NCI-H2196 treated with DMSO at 0.1 percent for 48 hours (cell line): ENCODE results near the gene MCTP1.
A peak's percentile ranks its signal among the peaks of the same experiment; 100 is the strongest.
"Not testable (repeated sequence)": the region's sequence is repeated elsewhere in the genome, so short reads cannot be mapped to it uniquely, and the experiment has no call there.

ENCODE experiments used
- DNase-seq: peaks from one replicate; lab custom pipeline; 2025; ENCODE audit not compliant: unreplicated experiment; lab: John Stamatoyannopoulos, UW

The MCTP1 gene

DNA sequence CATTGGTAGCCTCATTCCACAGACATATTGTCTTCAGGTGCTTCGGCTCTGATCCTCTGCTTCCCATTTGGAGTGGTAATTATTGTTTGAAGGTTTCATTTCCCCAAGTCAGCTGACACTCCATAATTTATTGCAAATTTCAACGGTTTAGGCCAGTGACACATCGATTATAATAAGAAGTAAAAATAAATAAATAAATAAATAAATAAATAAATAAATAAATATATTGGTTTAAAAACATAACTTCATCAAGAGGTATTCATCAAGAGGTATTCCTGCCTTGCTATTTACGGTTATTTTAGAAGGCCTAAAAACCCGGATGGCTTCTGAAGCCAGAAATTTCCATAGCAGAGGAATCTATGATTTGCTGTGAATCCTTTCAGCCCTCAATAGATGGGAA, 393.3 kb downstream of the MCTP1 start:
- DNase-seq, result no peak

DNA sequence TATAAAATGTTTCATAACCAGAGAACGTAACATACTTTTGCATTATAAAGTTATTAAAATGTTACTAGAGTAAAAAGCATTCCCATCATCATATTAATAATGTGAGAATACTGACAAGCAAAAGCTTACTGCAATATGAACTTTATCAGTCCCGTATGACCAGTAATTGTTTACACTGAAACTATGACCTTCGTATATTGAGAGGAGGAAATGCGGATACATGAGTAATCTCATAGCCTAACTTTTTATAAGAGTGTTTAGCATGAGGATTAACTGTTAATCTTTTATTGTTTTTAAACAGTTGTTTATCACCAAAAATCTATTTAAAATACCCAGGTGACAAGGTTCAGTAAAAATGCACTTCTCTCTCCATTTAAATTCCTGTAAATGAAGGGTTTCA, 394.0 kb downstream of the MCTP1 start:
- DNase-seq, result no peak

DNA sequence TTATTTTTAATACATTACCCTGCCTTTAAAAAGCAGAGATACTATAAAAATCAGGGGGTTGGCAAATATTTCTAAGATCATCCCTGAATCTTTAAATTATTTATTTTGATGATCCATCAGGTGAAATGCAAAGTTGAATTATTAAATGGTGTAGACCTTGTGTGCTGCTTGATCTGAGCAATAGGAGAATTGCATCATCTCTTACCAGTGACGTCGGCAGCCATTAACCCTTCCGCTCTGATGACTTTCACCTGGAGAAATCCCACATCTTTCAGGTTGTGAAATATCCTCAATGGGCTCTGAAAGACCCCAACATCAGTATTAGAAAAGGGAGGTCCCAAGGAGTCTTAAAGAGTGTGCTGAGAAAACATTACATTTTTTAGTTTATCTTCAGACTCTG, 396.2 kb downstream of the MCTP1 start:
- DNase-seq, result no peak

DNA sequence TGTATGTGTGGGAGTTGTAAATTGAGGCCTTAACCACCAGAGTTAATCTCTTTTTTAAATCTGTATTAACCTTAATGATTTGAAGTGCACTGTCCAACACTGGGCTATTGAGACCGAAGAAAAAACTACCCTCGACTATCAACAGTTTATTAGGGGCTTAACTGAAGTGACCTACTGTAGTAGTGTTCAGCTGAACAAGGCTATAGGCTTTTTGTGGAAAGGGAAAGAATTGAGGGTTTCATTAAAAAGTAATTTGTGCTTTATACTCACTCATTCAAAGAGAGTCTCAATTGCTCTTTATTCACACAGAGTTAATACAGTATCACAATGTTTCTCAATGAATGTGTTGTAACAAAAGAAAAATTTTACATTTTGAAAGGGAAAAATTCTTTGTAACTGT, 399.0 kb downstream of the MCTP1 start:
- no peak for DNase-seq

DNA sequence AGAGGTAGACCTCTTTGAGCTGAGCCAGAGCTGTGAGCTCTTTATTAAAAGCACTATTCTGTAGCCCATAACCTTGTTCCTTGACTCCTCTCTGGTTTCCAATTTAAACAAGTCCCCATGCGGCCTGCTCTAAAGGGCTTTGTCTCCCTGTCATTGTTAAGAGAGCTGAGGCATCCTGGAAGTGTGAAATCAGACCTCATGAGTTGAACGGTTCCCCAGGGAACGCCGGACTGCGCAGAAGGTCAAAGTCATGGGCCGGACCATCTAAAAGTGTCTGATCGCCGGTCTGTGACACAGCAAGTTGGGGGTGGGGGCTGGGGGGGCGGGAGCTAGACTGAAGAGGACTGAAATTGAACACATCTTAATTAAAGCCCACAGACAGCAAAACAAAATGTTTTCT, 400.6 kb downstream of the MCTP1 start:
- no peak for DNase-seq

DNA sequence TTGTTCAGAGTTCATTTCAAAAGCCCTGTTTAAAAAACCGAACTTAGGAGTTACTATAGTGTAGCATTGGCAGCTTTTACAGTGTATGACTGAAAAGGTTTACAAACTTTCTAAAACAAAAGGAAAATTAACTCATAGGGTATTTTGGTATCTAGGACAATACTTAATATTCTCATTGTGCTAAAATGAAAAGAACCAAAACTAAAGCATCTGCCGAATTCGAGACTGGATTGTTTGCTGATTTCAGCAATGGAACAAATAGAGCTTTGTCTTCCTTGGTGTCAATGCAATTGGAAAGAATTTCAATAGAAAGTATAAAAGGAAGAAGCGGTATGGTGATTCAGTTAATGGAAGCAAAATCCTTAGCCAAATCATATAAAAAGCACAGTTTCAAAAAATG, 412.4 kb downstream of the MCTP1 start:
- no peak for DNase-seq

DNA sequence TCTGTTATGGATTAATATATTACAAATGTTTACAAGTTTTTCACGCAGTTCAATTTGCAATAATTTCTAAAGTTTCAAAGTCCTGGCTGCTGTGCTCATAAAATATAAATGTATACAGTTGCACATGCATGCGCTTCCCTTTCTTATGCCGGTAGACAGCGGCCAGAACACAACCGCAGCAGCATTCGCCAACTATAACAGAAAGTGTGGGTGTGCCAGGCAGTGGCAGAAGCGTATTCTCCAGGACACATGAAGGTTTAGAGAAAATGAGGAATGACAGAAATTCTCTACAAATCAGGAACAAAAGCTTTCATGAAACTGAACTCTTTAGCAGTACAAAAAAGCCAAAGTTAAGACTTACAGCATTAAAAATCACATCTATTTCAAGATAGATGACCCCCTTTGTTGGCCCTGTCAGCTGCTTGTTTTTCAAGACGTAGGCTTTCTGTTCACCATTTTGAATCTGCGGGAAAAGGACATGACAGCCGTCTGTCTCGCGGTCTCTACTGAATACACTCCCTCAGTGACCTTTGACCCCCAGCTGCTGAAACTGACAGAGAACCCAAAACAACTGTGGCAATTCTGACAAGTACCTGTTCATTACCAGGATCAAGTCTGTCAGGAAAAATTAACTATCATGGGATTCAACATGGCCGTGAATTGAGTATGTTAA, 414.2 kb downstream of the MCTP1 start:
- DNase-seq, result no peak

DNA sequence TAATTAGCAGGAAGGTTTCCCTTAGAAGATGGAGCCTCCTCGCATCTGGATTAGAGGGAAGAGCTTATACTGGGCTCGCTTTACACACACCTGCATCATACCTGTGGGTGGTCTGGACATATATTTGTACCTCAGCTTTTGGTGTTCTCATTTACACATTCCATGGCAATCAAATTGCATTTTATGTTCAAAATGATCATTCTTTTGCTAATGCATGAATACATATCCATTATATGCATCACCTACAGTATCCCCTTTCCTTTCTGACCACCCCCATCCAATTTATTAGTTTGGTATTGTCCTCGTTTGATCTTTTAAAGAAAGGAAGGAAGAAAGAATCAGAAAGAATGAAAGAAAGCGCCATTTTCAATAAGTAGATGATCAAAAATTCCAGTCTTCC, 415.0 kb downstream of the MCTP1 start:
- no peak for DNase-seq

DNA sequence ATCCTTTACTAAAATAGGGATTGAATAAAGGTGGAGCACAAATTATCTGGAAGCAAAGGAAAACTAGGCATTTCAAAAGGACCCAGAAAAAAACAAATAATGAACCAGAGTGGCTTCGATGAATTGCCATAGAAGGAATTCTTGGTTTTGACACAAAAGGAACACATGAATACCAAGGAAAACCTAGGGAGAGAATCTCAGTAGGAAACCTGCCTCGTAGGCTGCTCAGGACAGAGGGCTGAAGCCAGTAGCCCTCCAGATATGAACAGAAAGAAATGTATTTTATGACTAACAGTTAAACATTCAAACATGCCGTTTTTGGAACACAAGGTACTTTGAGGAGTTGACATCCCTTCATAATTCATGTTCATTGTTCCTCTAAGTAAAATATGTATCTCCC, 420.9 kb downstream of the MCTP1 start:
- DNase-seq, result no peak

DNA sequence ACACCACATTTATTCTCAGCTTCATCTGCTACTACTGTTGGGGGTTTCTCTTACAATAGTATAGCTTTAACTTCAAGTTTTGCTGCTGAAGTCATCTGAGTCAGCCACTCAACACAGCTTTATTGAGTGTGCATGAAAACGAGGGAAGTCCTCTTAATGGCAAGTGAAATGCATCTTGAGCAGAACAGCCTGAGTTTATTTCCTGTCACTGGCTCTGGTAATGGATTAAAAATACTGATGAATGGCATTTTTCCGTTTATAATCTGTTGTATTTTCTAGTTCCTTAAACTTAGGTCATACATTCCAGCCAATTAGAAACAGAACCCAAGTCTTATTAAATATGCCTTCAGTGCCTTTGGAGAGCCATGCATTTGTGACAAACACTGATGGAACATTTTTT, 427.8 kb downstream of the MCTP1 start:
- DNase-seq, result no peak

DNA sequence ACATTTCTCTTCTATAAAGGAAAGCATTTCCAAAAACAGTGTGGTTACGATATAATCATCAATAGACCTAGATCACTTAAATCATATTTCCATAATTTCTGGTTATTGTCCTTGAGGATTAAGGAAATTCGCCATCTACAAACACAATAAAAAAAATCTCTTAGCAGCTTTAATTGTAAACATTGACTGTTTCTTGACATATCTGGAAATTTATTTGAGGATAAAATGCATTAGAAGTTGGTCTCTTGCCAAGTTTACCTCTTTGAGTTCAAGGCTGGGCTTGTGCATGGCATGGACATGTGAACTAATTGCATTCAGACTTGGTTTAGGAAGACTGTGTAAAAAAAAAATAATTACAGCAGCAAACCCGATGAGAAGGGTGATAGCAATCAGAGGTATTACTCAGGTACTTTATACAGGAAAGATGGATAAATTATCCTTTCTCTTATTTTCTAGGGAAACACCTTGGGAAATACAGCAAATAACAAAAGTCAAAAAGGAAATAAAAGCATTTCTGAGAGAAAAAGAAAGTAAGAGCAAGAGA, 428.6 kb downstream of the MCTP1 start:
- no peak for DNase-seq

DNA sequence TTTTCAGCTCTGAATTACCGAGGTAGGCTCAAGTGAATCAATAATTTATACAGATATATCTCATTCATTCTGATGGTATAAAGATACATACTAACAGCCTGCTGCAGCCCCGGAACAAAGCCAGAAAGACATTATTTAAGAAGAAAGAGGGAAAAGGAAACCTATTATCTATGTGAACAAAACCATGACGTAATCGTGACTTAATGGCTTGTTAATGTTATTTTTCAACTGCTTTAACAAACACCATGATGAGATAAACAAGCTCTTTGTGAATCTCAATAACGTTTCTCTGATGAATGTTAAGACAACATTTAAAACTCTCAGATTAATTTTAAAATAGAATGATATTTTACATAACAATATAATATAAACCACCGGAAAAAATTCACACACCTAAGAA, 429.4 kb downstream of the MCTP1 start:
- DNase-seq, result no peak

DNA sequence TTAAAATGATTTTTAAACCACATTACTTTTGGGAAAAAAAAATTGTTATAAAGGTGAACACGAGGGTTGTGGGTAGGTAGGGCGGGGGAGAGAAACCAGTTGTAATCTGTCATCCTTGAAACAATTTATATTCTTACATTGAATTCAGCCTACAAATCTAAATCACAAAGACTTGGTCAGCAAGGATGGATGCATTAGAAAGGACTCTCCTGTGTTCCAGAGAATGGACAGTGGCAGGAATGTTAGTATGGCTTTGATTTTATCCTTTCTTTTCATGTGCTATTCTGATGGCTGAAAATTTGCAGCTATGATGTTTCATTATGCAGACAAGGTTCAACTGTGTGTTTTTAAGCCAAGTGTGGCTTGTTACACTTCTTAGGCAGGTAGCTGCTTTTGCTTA, 431.8 kb downstream of the MCTP1 start:
- no peak for DNase-seq

DNA sequence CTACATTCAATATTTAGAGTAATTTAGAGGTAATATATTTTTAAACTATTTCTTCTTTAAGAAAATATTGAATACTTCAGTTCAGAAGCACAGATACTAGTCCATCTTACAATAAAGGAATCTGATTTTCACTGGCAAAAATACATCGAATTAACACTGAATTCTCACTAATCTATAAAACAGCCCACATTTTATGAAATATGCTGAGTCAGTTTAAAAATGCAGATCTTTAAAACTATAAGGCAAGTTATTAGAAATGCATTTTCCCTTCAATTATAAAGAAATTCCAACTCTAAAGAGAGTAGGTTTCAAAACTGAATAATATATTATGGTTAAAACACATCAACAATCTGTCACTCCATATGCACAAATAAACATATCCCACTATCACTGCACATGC, 433.9 kb downstream of the MCTP1 start:
- no peak for DNase-seq

DNA sequence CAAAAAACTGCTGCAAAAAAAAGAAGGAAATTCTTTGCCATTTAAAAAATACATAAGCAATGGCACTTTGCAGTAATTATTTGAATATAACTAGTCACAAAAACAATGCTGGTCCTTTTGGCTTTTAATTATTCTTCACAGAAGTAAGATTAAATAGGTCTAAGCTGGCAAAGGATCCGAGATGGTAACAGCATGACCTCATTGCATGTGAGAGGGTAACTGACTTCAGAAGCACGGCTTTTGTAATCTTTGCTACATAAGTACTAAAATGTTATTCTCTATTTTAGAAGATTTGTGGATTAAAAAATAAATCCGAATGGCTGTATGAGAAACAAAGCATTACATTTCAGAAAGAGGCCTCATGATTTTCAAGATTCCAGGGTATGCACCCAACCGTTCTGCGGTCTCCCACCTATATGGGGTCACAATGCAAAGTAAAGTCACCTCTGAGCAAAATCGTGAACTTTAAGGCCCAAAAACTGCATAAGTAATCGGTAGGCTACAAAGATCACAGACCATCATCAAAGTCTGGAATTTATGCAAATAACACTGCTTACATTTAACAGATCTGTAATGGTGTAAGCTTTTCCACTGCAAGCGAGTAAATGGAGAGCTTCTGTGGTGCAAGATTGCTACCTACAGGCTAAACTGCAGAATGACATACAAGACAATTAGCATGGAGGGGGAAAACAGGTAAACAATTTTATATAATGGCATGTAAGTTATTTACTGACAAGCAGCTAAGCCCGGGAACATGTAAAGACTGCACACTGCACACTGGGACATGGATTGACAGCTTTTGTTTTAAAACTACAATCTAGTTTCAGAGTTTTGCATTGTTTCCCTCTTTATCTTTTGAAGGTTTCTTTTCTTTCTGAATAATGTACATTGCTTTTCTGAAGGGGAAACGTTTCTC, 434.8 kb downstream of the MCTP1 start:
- DNase-seq, result peak; percentile 5

DNA sequence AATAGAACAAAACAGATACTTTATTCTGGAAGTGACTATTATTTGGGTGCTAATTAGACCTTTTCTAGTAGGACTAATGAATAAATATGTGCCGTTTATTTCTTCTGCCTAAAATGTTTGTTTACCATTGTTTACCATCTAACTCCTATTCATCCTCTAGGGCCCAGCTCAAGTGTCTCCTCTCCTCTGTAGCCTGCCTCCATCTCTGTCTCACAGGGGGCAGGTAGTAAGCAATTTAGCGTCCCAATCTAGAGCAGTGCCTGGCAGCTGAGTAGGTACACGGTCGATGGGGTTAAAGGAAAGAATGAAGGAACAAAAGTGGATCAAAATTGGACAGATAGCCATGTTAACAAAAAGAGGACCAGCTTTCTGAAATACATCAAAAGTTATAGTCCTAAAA, 435.6 kb downstream of the MCTP1 start:
- no peak for DNase-seq

DNA sequence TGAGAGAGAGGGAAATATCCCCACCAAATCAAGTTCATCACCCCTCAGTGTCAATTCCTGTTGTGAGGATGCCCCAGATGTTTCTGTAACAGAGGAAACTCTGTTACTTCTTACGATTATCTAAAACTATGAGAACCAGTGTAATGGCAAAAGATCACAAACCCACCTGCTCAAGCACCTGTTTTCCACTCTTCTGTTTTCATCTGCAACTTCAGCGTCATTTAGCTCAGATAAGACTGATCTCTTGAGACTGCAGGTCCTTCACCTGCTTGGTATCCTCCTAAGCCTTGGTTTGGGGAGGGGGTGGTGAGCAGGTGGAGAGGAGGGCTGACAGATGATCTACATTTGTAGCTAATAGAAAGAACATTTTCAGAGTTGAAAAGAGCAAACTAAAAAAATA, 437.2 kb downstream of the MCTP1 start:
- DNase-seq, result no peak

DNA sequence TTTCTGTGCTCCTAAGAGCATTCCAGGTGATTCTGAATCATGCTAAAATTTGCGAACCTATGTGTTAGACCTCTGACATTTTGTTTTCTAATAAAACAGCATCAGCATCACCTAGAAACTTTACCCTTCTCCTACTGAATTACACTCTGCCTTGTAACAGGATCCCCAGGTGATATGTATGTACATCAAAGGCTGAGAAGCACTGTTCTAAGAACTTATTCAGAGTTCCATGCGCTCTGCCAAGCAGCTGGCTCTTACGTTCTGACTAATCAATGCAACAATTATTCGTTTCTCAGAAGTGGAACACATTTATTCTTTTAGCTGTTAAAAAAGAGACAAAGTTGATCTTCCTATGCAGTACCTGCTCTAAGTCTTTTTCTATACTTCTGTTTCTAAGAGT, 437.9 kb downstream of the MCTP1 start:
- DNase-seq, result no peak

DNA sequence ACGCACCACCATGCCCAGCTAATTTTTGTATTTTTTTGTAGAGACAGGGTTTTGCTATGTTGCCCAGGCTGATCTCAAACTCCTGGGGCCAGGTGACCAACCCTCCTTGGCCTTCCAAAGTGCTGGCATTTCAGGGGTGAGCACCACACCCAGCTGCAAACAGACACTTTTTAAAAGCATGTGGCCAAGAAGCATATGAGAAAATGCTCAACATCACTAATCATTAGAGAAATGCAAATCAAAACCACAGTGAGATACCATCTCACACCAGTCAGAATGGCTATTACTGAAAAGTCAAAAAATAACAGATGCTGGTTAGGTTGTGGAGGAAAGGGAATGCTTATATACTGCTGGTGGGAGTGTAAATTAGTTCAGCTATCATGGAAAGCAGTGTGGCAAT, 439.2 kb downstream of the MCTP1 start:
- not testable (repeated sequence) for DNase-seq

DNA sequence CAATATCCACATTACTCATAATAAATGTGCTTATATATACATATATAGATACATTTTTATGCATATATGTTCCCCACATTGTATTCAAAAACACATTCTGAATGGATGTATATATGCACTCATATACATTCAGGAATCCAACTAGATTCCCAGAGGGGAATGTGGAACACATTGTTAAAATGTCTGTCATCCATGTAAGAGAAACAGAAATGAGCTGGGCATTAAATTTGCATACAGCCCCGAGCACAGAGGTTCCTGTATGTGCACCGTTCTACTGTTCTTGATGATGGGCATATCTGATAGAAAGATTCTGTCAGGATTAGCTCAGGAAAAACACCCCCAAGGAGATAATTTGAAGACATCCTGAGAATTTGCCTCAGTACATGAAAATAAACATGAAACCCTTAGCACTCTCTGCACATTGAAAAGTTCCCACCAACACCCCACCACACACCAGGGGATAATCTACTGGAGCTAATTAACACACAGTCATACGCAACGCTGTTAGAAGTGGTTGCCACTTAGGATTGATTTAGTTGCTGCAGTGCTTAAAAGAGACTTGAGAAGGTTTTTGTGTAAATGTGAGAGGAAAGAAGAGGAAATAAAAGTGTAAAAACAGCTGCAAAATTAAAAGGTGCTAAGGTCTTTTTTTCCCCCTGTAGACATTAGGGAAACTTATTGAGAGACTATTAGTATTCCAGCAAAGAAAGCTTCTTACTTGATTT, 443.1 kb downstream of the MCTP1 start:
- no peak for DNase-seq

DNA sequence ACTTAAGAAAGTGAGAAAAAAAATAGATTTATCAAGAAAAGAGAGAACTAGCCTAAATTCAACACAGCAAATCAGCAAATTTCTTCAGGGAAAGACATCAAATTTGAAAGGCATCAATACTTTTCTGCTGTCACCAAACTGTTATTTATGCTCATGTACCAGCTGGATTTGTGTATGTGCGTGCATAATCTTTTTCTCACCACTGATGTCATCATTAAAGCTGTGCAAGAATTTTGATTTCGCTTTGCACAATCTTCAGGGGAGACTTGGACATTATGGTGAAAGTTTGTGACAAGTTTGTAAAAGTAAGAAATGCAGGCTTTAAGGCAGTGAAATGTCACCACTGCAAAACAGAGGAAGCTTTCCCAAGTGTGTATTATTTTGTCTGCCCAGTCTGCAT, 451.0 kb downstream of the MCTP1 start:
- DNase-seq, result no peak

DNA sequence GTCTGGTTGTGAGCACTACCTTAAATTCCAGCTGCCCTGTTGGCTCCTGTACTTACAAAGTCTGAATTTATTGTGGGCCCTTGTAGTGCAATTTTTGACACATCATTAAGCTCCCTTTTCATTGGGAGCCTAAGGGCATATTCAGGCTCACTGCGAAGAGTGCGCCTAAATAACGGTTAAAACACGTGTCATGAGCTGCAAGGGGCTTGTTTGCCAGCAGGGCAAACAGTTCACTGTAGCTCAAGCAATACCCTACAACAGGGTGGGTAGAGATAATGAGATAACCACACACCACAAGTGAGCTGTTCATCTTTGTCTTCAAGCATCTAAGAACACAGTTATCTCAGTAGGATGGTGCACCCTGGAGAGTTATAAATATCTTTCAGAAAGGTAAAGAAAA, 452.2 kb downstream of the MCTP1 start:
- DNase-seq, result no peak
